Left lobe of liver (tissue), 2 donors: ENCODE data around the gene CDH16. TPM values are rescaled to one million over a fixed set of nuclear protein-coding genes. Genes with fewer than 3 reads are reported as not detected.

Source experiments
- ATAC-seq: fragments of 200-7000 bp; cut with Tn5 transposase; one replicate; pipeline ENCODE4 v1.9.1; 2020; ENCODE audit warnings: mild to moderate bottlenecking, moderate library complexity
- DNase-seq: peaks from one replicate; pipeline ENCODE4 v3.0.0-alpha.2; 2020; ENCODE audit warnings: low spot score
- total RNA-seq: library from RNA; stranded (reverse); gene quantifications from one replicate; pipeline ENCODE4 v1.2.1, GENCODE V29; 2021
- donor health status: DM: no; HTN: no; CAD: no; lungs with moderate emphysema.
- donor health status: DM: no; HTN: yes; CAD: no.

CDH16 gene
- total RNA-seq, 1 donor from 2014 or later: not detected

DNA sequence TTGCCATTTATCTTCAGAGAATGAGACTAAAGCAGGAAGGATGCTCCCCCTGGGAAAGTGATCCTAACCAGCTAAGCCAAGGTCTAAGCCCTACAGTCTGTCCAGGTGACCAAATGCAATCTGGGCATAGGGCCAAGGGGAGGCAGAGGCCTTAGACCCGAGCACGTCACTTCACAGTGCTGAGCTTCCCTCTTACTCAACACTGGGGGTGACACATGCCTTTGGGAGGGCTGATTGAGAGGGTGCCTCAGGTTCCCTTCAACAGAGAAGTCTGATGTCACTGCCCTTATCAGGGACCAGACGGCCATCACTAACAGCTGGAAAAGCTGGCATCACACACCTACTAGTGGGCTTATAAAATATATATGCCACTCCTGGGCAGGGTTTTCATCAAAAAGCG lies 11.5 kb upstream of the CDH16 start:
- peak; percentile 89 for DNase-seq
- peak; percentile 55 for ATAC-seq

DNA sequence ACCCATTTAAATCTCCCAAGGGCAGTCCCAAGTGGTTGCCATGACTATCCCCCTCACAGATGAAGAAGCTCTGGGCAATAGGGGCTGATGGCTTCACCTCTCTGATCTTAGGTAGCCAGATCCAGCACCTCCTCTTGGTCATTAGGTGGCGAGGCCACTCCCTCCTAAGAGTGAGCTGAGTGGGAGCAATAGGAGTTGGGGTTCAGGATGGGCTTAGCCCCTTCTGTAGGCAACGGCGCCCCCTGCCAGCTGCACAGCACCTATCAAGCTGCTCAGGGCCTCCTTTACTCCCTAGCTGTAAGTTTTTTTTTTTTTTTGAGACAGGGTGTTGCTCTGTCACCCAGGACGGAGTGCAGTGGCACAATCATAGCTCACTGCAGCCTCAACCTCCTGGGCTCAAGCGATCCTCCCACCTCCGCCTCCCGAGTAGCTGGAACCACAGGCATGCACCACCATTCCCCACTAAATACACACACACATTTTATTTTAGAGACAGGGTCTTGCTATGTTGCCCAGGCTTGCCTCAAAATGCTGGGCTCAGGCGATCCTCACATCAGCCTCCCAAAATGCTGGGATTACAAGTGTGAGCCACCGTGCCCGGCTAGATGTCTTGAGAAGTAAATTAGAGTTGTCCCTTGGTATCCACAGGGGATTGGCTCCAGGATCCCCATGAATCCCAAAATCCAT lies 10.2 kb upstream of the CDH16 start:
- no peak for DNase-seq

DNA sequence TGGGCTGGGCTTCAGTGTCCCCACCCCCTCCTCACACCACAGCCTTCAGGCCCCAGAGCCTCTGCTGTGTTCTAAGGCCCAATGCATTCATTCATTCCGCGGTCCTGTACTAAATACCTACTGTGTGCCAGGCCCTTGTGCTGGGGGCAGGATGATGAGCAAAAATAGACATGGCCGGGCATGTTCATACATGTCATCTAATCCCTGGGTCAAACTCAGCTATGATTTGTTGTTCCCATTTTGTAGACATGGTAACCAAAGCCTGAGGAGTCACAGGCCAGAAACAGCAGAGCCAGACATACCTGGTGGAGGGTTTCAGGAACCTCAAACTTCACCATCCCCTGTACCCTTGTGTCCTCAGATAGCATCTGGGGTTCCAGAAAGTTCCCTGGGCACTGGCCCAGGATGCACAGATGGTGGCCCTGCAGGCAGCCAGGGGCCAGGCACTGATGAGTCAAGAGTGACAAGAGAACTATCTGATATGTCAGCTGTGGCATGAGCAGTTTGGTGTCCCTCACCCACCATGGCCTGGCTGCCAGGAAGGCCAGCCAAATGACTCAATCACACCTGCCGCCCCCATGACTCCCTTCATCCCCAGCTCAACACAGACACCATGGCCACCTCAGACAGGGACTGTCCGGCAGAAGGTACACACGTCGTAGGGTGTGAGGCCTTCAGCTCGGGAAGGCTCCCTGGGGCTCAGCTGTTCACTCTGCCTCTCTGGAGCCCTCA lies 9.4 kb upstream of the CDH16 start:
- no peak for ATAC-seq
- no peak for DNase-seq

More for the DNA sequence above, 10.2 kb upstream of the CDH16 start:
- ATAC-seq: no peak

DNA sequence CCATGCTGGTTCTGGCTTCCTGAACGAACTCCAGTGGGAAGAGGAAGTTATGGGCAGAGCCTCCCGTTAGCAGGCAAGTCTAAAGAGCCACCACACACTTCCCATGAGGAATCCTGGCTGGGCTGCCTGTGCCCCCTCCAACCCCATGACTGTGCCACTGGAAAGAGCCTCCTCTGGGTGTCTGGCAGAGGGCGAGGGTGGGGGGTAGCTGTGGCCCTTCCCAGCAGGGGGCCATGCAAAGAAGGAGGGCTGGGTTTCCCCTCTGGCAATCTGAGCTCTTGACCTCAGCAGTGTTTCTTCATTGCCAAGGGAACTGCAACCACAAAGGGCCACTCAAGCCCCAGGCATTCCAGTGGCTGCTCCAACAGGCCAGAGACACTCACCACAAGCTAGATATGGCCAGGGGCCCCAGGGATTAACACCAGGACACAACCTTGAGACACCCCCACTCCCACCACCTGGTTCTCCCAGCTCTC lies 8.3 kb upstream of the CDH16 start:
- ATAC-seq (no peak), DNase-seq (no peak)

DNA sequence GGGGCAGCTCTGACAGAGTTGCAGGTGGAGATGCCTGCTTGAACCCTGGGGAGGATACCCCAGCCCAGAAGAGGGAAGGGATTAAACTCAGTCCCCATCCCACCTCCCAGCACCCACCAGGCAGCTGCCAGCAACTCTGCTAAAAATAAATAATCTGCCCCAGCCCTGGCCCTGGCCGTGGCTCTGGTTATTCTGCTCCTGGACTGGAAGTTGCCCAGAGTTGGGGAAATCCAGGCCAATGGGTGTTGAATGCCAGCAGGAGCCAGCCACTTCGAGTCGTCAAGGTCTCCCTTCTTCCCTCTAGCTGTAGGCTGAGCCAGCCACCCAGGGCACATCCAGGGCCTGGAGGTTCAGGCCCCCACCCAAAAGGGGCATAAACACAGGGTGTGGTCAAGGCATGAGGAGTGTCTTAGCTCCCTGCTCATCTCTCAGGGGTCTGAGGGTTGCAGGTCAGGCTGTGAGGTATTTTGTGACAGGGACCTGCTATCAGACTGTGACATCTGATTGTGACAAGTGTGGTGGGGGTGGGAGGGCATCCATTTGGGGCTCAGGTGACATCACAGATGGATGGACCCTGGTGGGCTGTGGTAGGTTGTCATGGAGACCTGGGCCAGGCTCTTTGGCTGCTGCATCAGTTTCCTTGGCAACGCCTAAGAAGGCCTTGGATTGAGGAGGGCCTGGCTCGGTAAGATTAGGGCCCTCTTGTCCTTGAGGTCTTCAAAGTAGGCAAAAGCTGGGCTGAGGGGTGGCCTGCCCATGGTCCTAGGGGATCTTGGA lies 7.7 kb upstream of the CDH16 start:
- DNase-seq: no peak
- peak; percentile 57 for ATAC-seq

DNA sequence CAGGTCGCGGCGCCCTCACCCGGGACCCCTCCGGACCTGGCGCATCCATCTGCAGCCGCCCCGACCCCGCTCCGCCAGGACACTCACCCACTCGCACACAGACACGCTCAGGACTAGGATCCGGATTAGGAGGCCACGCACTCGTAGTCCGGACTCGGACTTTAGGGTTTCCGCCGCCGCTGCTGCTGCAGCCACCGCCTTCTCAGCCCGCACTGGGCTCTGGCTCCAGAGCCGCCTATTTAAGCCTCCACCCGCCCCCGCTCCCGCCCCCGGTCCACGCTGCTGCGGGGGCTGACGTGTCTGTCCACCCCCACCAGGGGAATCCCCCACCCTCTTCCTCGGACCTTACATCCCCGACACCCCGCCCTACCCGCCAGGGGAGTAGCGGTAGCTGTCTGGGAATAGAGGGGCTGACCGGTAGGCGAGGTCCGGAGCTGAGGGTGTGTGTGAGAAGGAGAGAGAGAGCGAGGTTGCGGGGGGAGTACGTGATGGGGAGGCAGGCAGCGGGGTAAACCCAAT lies 6.7 kb upstream of the CDH16 start, which contains the start of gene RRAD:
TSS of gene RRAD (minus strand) at position 214 of the 519 bp plus-strand sequence. CDS start 356 bp downstream, outside the sequence.
- ATAC-seq: no peak
- no peak for DNase-seq

DNA sequence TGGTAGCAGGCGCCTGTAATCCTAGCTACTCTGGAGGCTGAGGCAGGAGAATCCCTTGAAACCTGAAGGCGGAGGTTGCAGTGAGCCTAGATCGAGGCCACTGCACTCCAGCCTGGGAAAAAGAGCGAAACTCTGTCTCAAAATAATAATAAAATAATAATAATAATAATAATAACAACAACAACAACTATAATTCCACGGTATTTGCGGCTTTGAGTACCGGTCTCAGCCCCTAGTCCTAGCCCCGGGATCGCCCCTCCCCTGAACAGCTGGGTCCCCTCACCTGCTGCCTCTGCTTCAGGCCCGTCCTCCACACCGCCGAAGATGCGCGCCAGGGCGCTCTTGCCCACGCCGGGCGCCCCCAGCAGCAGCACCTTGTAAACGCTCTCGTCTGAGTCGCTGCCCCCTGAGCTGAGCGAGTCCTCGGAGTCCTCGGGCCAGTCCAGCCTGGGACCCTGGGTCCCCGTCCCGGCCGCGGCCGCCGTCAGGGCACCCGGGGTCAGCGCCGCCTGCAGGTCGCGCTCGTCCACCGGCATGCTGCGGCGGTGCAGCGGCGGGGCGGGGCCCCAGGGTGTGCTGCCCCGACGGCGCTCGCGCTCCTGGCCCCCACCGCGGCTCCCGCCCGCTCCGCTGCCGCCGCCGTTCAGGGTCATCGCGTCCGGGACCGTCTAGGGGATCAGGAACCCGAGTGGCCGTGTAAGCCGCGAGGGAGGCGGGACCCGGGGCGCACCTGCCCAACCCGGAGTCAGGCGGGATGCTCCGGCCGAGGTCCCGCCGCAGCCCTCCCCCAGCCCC lies 6.0 kb upstream of the CDH16 start:
- DNase-seq: no peak
- ATAC-seq: peak; percentile 51

DNA sequence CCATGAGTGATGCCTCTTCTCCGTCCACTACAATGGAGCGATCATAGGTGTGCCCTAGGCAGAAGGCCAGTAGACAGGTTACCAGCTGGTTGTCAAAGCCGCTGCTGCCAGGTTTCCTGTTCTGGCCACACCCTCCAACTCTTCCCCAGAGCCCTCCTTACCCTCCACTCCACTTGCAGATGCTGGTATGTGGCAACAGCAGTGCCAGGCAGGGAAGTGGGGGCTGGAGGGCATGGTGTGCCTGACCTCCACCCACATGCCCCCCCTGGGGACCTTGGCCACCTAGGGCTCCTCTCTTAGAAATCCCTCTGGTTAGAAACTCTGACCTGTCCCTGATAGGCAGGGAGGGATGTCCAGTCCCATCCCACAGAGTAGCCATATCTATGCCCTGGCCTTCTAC lies 5.2 kb upstream of the CDH16 start:
- ATAC-seq (peak; percentile 4), DNase-seq (no peak)

DNA sequence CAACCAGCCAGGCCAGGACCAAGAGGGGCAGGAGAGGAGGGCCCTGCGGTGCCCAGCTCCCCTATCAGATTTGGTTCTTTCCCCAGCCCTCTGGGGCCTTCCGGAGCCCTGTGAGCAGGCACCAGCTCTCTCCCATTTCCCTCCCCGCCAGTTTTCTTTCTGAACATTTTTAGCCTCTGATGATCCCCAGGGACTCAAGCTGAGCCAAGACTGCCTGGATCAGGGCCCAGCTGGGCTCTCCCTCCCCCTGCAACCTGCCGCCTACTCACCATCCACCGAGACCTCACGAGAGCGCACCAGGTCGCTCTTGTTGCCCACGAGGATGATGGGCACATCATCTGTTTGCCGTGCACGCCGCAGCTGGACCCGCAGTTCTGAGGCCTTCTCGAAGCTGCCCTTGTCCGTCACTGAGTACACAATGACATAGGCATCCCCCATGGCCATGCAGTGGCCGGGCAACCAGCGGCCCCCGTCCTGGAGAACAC lies 4.6 kb upstream of the CDH16 start:
- ATAC-seq (peak; percentile 26), DNase-seq (no peak)

DNA sequence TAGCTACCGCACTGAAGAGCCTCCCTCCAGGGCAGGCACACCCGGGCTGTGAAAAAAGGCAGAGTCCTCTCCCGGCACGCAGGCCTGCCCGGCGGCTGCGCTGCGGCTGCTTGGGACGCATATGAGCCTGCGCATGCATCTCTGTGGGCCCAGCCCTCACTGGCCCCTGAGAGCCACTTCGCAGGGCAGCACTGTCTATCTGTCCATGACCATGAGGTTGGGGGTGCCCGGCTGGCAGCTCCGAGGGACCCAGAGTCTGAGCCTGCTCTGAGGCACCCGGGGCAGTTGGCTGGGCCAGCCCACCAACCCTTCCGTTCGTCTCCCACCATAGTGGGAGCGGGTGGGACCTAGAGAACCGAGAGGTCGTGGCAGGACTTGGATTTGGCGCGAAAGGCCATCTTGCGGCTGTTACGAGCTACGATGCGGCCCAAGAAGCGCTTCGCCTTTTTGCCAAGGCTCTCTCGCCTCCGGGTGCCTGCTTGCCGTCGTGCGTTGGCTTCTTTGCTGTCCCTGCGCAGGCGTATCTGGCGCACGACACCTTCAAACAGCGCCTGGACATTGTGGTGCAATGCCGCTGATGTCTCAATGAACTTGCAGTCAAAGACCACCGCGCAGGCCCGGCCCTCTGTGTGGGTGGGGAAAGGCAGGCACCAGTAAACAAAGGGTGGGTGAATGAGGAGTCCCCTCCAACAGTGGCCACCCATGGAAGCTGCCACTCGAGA lies 3.2 kb upstream of the CDH16 start:
- ATAC-seq (no peak), DNase-seq (no peak)

DNA sequence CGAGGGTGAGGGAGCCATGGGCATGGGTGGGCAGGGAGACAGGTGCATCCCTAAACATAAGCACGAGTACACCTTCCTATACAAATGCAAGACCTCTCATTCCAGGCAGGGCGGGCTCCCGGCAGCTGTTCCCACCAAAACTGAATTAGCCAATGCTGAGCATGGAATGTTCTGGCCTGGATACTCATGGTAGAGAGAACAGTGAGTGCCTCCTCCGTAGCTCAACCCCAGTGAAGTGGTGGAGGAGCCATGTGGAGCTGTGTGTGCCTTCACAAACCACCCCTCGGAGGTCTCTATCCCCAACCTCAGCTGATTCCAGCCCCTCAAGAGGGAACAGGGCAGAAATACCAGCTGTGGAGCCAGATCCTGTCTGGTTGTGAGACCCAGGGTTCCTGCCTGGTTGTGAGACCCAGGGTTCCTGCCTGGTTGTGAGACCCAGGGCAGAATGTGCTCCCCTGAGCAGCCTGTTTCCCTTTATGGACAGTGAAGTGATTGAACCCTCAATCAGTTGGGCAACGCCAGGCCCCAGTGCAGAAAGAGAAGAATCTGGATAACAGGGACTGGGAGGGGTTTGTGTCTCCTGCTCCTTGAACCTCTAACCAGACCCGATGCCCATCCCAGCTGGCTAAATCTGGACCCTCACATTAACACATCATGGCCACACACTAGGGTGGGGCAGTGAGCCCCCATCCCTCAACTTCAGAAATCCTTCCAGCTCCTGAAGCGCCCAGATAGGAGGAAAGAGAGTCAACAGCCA lies 2.4 kb upstream of the CDH16 start:
- ATAC-seq: no peak
- no peak for DNase-seq

DNA sequence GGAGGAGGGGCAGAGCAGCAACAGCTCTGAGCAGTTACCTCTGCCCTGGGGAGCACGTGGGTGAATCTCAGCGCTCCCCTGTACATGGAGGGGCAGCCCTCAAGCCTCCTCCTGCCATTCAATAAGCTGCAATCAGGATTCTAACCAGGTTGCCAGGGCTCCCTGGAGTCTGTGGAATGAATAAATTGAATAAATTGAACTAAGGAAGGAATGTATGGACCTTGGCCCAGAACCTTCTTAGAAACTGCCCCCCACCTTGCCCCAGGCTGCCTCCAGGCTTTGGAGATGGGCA lies 1.6 kb upstream of the CDH16 start:
- DNase-seq (no peak), ATAC-seq (no peak)

DNA sequence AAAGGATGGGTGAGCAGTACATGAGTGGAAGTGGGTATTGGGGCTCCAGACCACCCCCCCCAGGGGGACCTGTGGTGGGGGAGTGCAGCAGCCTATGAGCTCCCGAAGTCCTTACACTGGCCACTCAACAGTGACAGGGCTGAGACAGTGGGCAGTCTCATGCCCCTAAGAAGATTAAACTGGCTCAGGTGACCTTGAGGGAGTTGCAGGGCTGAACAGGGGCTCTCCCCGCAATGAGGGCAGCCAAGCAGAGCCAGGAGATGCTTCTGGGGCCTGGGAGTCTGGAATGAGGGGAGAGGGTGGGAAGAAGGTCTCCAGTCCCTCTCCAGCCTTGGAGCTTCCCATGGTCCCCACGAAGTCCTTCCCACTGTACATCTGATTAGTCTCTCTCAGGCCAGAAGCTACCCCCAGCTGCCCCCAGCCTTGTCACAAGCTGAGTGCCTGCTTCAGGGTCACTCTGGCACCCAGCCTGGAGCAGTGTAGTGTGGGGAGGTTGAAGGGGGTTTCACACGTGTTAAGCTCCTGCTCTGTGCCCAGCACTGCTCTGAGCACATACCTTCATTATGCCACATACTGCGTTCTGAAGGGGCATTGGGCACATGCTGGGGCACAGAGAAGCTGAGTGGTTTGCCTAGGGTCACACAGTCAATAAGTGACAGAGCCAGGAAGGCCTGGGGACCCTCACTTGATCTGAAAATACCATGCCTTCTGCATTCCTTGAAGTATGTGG lies 1.0 kb upstream of the CDH16 start:
- no peak for DNase-seq
- no peak for ATAC-seq

DNA sequence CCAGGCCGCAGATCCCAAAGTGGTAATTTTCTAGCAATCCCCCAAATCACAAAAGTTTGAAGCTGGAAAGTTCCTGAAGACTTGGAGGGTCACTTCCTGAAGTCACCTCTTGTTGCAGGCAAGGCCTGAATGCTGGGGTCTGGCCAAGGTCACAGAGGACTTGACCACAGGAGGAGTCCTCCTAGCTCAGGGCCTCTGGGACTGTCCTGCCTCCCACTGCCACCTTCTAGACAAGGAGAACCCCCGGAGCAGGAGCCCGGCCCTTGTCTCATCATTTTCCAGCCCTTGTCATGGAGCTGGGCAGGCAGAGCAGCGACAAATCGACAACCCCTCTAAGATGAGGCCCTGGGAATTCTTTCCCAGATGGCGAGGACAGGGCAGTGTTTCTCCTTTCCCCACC lies 330 bp downstream of the CDH16 start:
- DNase-seq (no peak), ATAC-seq (no peak)

DNA sequence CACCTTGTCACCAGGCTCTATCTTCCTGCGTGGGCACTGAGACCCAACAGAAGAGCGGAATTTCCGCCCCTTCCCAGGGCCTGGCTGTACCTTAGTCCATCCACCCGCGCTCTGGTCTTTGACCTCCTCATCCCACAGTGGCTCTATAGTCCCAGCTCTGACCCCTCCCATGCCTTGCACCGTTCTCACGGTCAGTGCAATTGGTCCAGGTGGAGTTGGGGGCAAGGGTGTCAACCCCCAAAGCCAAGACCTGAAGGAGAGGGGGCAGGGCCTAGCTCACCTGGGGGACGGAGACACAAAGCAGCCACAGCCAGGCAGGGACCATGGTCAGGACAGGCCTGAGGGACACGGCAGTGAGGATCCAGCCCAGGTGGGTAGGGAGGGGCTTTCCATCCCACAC lies 944 bp downstream of the CDH16 start:
- ATAC-seq: no peak
- no peak for DNase-seq

DNA sequence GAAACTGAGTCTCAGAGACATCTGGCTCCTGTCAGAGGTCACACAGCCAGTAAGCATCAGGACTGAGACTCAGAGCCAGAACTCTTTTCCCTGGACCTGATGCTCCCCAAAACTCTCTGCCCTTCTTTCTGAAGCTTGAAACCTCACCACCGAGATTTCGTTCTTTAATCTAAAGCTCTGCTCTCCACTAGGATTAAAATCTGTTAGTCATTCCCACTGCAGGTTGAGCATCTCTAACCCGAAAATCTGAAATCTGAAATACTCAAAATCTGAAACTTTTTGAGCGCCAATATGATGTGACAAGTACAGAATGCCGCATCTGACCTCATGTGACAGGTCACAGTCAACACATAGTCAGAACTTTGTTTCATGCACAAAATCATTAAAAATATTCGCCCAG lies 2.2 kb downstream of the CDH16 start:
- ATAC-seq (no peak), DNase-seq (no peak)

DNA sequence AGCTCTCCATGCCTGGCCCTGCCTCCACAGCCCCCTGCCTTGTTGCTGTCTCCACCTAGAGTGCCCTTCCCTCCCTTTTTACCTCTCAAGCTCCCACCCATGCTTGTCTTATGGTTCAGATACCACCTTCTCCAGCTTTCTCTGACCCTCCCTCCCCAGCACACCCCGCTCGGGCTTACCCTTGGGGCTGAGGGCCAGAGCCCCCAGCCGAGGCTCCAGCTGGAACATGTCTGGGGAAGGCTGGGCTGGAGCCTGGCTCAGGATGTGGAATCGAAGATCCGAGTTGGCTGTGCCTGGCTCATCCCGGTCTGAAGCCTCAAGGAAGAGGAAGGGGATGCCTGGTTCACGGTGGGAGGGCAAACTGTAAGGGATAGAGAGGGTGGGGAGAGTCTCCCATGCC lies 3.6 kb downstream of the CDH16 start:
- ATAC-seq: no peak
- no peak for DNase-seq

DNA sequence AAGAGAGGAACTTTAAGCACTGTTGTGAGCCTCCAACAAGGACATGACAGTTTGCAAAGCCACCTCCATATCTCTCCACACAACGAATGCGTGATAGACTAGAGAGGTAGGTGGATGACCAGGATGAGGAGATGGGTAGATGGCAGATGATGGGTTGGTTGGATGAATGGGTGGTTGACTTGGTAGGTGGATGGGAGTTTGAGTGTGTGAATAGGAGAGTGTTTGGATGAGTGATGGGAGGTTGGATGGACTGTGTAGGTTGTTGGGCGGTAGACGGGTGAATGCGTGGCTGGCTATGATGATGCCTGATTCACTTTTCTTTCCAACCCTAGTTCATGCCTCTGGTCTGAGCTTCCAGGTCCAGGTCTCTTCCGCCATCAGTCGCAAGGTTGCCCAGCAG lies 4.1 kb downstream of the CDH16 start:
- DNase-seq (no peak), ATAC-seq (no peak)

DNA sequence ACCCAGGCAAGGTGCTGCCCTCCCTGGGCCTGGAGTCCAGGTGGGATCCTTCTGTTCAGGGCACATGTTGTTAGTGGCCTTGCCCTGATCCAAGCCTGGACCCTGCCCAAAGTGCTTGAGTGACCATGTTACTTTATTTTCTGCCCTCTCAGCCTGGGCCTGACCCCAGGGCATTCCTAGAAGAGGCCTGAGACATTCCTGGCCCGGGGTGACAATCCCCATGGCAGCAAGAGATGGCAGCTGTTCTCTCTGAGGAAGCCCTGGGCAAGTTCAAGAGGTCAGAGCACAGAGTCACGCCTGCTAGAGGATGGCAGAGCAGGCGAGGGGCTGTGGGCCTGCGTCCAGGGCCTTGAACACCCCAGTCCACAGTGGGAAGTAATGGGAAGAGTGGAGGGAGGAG lies 5.0 kb downstream of the CDH16 start:
- ATAC-seq: no peak
- DNase-seq: no peak
